ENCODE results near the gene HLA-A.

HLA-A gene

GRCh38 chr6:29949934-29950333 is 7.6 kb downstream of the HLA-A start:
- H3K4me3 ChIP-seq (ENCODE audit: low read depth, low read length) = no peak overlapping the region
- TF ChIP-seq CTCF (IDR thresholded peaks at IDR 0.05; ENCODE audit: low read depth, low read length) = no peak
- DNase-seq (ENCODE audit: low read depth, low spot score) = no peak
- in situ Hi-C loops (cut with HindIII; ENCODE audit: low sequenced_read_pairs) = no loop called here

GRCh38 chr6:29951882-29952281 is 9.6 kb downstream of the HLA-A start:
- no peak for DNase-seq (ENCODE audit: low read depth, low spot score)
- no peak overlapping the region for H3K4me3 ChIP-seq (ENCODE audit: low read depth, low read length)
- no peak for TF ChIP-seq CTCF (IDR thresholded peaks at IDR 0.05; ENCODE audit: low read depth, low read length)
- in situ Hi-C loops (cut with HindIII; ENCODE audit: low sequenced_read_pairs) = no loop called here

- in situ Hi-C loops (cut with HindIII; ENCODE audit: low sequenced_read_pairs) = no loop called here
- DNase-seq (ENCODE audit: low read depth, low spot score) = no peak
- no peak overlapping the region for H3K4me3 ChIP-seq (ENCODE audit: low read depth, low read length)
- TF ChIP-seq CTCF (IDR thresholded peaks at IDR 0.05; ENCODE audit: low read depth, low read length) = no peak
Measured at GRCh38 chr6:29953001-29953441, 10.7 kb downstream of the HLA-A start.

GRCh38 chr6:29953686-29954085 is 11.4 kb downstream of the HLA-A start:
- in situ Hi-C loops (cut with HindIII; ENCODE audit: low sequenced_read_pairs) = no loop called here
- no peak overlapping the region for H3K4me3 ChIP-seq (ENCODE audit: low read depth, low read length)
- no peak for DNase-seq (ENCODE audit: low read depth, low spot score)
- TF ChIP-seq CTCF (IDR thresholded peaks at IDR 0.05; ENCODE audit: low read depth, low read length) = no peak

- no peak overlapping the region for H3K4me3 ChIP-seq (ENCODE audit: low read depth, low read length)
- in situ Hi-C loops (cut with HindIII; ENCODE audit: low sequenced_read_pairs) = no loop called here
- no peak for TF ChIP-seq CTCF (IDR thresholded peaks at IDR 0.05; ENCODE audit: low read depth, low read length)
- DNase-seq (ENCODE audit: low read depth, low spot score) = no peak
Measured at GRCh38 chr6:29954272-29954671, 11.9 kb downstream of the HLA-A start.

GRCh38 chr6:29955783-29956182 is 13.5 kb downstream of the HLA-A start:
- DNase-seq (ENCODE audit: low read depth, low spot score) = no peak
- no peak overlapping the region for H3K4me3 ChIP-seq (ENCODE audit: low read depth, low read length)
- in situ Hi-C loops (cut with HindIII; ENCODE audit: low sequenced_read_pairs) = no loop called here
- no peak for TF ChIP-seq CTCF (IDR thresholded peaks at IDR 0.05; ENCODE audit: low read depth, low read length)

GRCh38 chr6:29956518-29956917 is 14.2 kb downstream of the HLA-A start:
- no peak for DNase-seq (ENCODE audit: low read depth, low spot score)
- H3K4me3 ChIP-seq (ENCODE audit: low read depth, low read length) = no peak overlapping the region
- no peak for TF ChIP-seq CTCF (IDR thresholded peaks at IDR 0.05; ENCODE audit: low read depth, low read length)
- in situ Hi-C loops (cut with HindIII; ENCODE audit: low sequenced_read_pairs) = no loop called here
